GM18519 (cell line): Measurements from ENCODE around the gene SUFU.
A peak's percentile ranks its signal among the peaks of the same experiment; 100 is the strongest.
"Not testable (repeated sequence)": the region's sequence is repeated elsewhere in the genome, so short reads cannot be mapped to it uniquely, and the experiment has no call there.

ENCODE experiments used
- ATAC-seq: cut with Tn5 transposase; IDR thresholded peaks from one replicate; pipeline ENCODE4 v1.9.1; 2021; ENCODE audit warnings: mild to moderate bottlenecking, moderate library complexity; ENCODE audit not compliant: unreplicated experiment, low FRiP score

Gene SUFU

DNA sequence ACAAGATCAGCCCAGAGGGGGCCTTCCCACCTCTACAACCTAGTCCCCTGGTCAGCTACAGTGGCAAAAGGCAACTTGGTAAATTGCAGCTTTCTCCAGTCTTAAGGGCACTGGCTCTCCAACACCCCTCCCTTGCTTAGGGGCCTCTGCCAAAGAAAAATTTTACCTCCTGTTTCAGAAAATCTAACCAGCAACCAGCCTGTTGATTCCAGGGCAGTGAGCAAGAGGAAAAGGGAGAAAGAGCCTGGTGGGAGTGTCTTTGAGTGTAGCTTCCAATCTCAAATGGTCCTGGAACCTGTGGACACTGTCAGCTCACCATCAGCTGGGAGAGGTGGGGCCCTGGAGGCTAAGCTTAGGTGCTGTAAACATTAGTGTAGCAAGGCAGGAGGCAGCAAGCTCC lies 24.1 kb upstream of the SUFU start:
- ATAC-seq: no peak

DNA sequence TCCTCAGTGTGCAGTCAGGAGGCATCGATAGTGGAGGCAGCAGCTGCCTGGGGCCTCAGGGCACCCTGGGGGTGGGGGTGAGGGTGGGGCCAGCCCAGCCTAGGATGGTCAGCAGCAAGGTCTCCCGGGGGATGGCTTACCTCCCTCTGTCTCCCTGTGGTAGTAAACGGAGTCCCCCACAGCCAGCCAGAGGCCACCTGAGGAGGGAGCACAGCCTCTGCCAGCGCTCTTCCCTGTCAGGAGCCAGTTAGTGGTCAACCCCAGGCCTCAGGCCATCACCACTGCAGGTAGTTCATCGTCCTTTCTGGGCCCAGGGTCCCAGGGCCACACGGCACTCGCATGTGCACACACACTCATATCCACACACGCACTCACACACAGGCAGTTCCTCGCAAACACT lies 23.4 kb upstream of the SUFU start:
- ATAC-seq: no peak

DNA sequence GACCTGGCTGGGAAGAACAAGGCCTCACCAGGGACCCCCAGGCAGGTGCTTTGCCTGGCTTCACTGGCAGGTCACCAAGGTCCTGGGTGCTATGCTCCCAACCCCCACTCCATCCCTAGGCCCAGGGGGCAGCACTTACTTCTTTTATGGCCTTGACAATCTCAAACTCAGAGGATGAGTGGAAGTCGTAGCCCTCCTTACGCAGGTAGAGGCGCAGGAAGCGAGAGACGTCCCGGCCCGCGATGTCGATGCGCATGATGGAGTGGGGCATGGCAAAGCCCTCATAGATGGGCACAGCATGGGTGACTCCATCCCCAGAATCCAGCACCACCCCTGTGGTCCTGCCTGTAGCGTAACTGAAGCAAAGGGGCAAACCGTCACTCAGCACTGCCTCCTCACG lies 19.8 kb upstream of the SUFU start:
- ATAC-seq: no peak

GRCh38 chr10:102485093-102485784 lies 18.5 kb upstream of the SUFU start:
- ATAC-seq: no peak

GRCh38 chr10:102491136-102491535 lies 12.6 kb upstream of the SUFU start:
- ATAC-seq: no peak

DNA sequence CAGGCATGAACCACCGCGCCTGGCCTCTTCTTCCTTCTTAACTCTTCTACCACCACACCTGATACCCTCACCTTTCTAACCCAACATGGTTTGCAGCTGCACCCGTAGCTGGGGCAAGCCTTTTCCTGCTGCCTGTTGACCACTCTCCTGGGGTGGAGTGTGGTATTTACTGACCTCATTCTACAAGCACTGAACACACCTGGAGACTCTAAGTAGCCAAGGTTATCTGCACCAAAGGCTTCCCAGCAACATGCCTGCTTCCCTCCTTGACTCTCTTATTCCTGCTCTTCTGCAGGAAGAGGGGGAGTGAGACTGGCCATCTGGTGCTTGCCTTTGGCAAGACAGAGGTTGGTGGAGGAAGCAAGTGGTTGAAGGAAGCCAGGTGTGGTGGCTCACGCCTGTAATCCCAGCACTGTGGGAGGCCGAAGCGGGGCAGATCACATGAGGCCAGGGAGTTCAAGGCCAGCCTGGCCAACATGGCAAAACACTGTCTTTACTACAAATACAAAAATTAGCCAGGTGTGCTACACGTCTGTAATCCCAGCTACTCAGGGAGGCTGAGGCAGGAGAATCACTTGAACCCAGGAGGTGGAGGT lies 11.3 kb upstream of the SUFU start:
- ATAC-seq: no peak

DNA sequence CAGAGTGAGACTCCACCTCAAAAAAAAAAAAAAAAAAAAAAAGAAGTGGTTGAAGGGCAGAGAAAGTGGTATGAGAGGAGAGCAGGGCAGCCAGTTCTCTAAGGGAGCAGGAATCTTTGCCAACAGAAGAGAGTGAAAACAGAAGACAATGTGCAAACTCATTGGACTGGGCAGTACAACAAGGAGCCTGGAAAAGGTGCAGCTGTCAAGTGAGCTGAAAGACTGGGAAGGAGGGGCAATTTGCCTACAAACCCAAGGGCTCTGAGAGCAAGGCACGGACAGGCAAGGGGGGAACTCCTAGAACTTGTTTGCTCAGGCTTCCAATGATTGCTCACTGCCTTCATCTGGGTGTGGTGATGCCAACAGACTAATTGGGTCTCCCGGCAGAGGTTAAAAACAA lies 10.8 kb upstream of the SUFU start:
- no peak for ATAC-seq

DNA sequence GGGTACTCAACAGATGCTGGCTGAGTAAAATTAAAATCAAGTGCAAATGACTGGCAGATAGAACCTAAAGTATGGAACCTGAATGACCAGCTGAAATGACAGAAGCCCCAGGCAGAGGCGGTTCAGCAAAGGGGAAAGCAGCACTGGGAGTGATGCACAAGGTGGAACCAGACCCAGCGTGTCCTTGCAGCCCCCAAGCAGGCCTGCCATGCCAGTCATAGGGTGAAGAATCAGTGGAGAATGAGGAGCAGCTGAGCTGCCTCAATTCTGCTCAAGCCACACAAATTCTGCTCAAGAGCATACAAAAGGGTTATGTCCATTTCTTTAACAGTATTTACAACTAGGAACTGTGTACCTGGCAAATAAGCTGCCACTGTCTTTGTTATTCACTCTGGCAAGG lies 10.0 kb upstream of the SUFU start:
- no peak for ATAC-seq

GRCh38 chr10:102497545-102497944 lies 6.2 kb upstream of the SUFU start:
- ATAC-seq: no peak

- no peak for ATAC-seq
Observed at GRCh38 chr10:102499356-102499755, 4.4 kb upstream of the SUFU start.

DNA sequence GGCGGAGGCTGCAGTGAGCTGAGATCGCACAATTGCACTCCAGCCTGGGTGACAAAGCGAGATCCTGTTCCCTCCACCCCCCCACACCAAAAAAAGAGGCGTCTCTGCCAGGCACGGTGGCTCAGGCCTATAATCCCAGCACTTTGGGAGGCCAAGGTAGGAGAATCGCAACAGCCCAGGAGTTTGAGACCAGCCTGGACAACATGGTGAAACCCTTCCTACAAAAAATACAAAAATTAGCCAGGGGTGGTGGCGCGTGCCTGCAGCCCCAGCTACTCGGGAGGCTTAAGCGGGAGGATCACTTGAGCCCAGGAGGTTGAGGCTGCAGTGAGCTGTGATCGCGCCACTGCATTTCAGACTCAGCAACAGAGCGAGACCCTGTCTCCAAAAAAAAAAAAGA lies 3.1 kb upstream of the SUFU start:
- not testable (repeated sequence) for ATAC-seq

DNA sequence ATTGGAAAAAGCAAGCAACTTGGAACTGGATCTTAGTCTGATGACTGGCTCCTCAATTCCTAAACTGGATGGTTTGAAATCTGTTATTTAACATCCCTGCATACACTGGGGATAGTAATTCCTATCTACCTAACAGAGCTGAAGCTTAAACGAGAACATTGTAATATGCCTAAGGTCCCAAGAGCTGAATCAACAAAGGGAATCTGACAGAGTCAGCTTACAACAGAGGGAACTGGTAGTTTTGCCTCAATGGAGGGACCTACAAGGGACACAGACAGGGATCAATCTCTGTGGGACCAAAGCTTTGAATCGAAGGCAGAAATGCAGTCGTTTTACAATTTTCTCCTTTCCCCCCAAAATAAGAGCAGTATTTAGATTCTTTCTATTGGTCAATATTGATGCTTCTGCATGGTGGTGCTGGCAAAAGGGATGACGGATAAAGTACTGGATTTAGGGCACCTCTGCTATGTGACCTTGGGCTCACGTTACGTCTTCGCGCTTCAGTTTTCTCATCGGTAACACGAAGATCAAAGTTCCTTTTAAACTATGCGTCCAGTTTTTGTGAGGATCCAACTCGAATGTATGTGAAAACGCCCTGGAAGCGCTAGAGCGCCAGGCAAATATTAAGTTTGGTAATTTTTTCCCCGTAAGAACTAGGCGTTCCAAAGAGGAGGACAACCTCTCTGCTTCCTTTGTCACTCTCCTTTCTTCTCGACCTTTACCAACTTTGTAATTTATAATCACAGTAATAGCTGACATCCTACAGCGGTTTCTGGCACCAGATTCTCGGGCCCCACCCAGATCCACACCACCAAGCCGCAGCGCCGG lies 2.4 kb upstream of the SUFU start:
- no peak for ATAC-seq

GRCh38 chr10:102502029-102502336 lies 1.8 kb upstream of the SUFU start:
- peak; percentile 61 for ATAC-seq

- peak; percentile 42 for ATAC-seq
Observed at GRCh38 chr10:102502337-102503151, 1.2 kb upstream of the SUFU start, which contains the start of gene ACTR1A. Gene ACTR1A (minus strand): TSS chr10:102502712. CDS start chr10:102502647, 65 bp downstream.

DNA sequence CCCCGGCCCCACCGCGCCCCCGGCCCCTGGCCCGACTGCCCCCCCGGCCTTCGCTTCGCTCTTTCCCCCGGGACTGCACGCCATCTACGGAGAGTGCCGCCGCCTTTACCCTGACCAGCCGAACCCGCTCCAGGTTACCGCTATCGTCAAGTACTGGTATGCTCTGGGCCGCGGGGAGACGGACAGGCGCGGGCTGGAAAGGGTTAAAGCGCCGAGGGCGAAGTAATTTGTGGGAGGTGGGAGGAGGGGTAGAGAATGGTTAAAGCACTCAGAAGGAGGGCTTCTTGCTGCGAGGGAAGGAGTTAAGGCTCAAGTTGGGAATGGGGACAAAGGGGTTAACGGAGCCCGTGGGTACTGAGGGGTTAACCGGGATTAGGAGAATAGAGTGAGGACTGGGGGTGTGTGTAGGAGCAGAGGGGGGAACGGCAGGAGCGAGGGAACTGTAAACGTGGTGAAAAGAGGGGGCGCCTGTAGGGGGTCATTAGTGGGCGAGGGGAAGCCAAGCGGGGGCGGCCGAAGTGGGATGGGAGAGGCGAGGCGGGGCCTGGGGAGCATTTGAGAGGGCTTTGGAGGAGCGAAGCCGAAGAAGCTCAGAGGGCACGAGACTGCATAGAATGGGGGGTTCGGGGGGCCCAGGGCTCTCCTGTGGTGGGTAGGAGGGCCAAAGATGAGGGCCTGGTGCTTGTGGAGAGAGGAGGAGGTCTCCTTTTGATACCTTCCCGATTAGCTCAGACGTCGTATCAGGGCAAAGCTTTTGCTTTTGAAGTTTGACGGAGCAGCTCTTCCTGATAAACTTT lies 605 bp downstream of the SUFU start:
- no peak for ATAC-seq

GRCh38 chr10:102504976-102505300 lies 1.2 kb downstream of the SUFU start:
- ATAC-seq: no peak

- no peak for ATAC-seq
Observed at GRCh38 chr10:102505462-102506115, 1.8 kb downstream of the SUFU start.

GRCh38 chr10:102507521-102507920 lies 3.7 kb downstream of the SUFU start:
- no peak for ATAC-seq

DNA sequence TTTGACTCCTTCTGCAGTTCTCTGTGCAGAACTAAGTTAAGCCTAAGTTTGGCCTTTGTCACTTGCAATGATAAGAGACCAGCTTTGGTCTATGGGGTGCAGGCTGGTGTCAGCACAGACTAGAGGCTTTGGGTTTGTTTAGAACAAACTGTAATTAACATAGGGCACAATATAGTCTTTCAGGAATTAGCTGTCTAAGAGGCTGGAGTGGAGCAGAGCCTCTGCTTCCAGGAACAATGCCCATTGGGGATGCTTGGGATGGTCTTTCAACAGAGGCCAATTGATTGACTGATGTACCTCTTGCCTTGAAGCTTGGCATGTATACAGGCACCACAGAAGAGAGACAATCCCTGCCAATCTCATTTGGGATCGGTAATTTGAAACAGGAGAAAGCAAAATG lies 4.7 kb downstream of the SUFU start:
- no peak for ATAC-seq

DNA sequence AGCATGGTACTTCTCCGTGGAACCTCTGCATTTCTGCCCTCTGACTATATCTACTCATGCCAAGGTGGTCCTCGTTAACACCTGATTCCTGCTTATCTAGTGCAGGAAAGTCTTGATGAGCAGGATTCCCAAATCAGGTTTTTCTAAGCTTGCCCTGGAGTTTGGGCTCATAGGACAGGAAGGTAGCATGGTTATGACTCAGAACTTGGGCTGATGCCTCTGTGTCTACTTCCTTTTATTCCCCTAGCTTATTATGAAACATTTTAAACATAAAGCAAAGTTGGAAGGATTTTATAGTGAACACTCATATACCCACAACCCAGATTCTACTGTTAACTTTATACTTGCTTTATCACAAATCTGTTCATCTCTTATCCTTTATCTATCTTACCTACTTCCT lies 5.6 kb downstream of the SUFU start:
- ATAC-seq: no peak
